ENCODE results near the gene CYB561. TPM values are rescaled to one million over a fixed set of nuclear protein-coding genes. Genes with fewer than 3 reads are reported as not detected.

The CYB561 gene
- total and polyA plus RNA-seq, 9 of the 15 experiments (the other 6 are each of a cell fraction or from before 2014, with no cell fraction given) = 4.0 to 30.8 (median 17.4) TPM

DNA sequence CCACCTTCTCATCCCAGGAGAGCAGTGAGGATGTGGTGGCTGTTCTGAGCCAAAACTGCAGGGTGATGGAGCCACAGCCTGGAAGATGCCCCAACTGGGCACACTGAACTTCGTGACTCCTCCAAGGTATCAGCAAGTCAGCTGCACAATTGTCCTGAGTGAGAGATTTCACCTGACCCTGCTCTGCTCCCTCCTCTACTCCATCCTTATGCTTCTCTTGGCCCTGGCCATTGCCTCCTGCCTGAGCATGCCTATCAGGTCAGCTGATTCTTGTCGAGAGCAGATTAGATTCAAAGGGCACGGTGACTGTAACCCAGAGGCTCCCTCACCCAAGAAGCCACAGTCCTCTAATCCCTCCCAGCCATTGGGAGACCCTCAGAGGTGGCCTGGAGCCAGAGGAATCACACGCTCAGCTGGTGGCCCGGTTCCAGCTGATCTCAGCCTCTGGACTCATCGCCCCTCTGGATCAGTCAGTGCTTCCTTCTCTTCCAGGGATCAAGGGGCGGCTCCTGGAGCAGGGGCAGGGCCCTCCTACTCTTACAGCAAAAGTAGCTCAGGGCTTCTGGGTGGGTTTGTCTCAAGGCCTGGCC lies 7.0 kb upstream of the CYB561 start:
- Histone ChIP-seq H3K4me3 (no peak overlapping the region), H3K27me3 (ENCODE audit: control insufficient read depth in 2 of 2, insufficient read depth in 2 of 2, low read length in 2 of 2) (no peaks in the 10 kb centered on the region), H3K9me1 (ENCODE audit: control insufficient read depth, insufficient read depth, low read length) (no peaks in the 10 kb centered on the region), H3K4me2 (ENCODE audit: insufficient read depth, low read length) (no peak overlapping the region), H2AFZ (ENCODE audit: low read depth, low read length) (no peak overlapping the region), H3K9me3 (replicated peaks; ENCODE audit: control insufficient read depth, insufficient read depth, low read depth, low read length) (no peaks in the 10 kb centered on the region), H3K36me3 (ENCODE audit: control insufficient read depth, insufficient read depth, low read length) (no peaks in the 10 kb centered on the region), H3K9ac (ENCODE audit: insufficient read depth in 1 of 2, low read depth in 2 of 2, low read length in 2 of 2) (peak overlapping the region in 1 of 2 experiments; percentile 73; a peak in 2 of 4 replicates), H3K27ac (ENCODE audit: extremely low read depth, low read depth, low read length) (no peak overlapping the region), H4K20me1 (replicated peaks; ENCODE audit: control insufficient read depth, insufficient read depth, low read length) (no peaks in the 10 kb centered on the region), H3K4me1 (replicated peaks in 1 of 2; ENCODE audit: control insufficient read depth in 2 of 2, insufficient read depth in 2 of 2, low read length in 2 of 2) (peaks cover 12 to 32% of the 10 kb centered on the region in 2 experiments), H3K79me2 (ENCODE audit: control insufficient read depth, insufficient read depth, low read length) (no peaks in the 10 kb centered on the region)
- ChIA-PET POLR2A (interaction anchor here (1.1 kb wide), 1 partner anchor 98 kb away, joined by 3 read pairs; no protein-coding TSS in a partner anchor), CTCF (ENCODE audit: low intra/inter-chr PET ratio) (no interaction called here)
- FAIRE-seq (no peak), DNase-seq (ENCODE audit: extremely low read depth in 1 of 4, low spot score in 3 of 4) (no peak), ATAC-seq (no peak)
- BruUV-seq (replicated peaks) = no TSS peak
- in situ Hi-C loops (cut with MboI) (no loop called here), intact Hi-C loops (cut with micrococcal nuclease) (no loop called here)
- WGBS (ENCODE audit: insufficient coverage, low coverage, missing lambda C conversion rate) = 38% methylated on average over 7 of the region's 7 CpGs
- TF ChIP-seq NRF1 (conservative IDR thresholded peaks at IDR 0.05 in 1 of 2, IDR thresholded peaks at IDR 0.05 in 1 of 2) = peak in 1 of 2 experiments; percentile 52; a peak in 2 of 4 replicates
- no peak for TF ChIP-seq TBP (optimal IDR thresholded peaks at IDR 0.05; ENCODE audit: low read depth, low read length)
- TF ChIP-seq STAG1 (CRISPR knock-in tag; IDR thresholded peaks at IDR 0.05; ENCODE audit: borderline replicate concordance) = no peak
- TF ChIP-seq, protein P1, sequence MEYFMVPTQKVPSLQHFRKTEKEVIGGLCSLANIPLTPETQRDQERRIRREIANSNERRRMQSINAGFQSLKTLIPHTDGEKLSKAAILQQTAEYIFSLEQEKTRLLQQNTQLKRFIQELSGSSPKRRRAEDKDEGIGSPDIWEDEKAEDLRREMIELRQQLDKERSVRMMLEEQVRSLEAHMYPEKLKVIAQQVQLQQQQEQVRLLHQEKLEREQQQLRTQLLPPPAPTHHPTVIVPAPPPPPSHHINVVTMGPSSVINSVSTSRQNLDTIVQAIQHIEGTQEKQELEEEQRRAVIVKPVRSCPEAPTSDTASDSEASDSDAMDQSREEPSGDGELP (CRISPR knock-in tag; IDR thresholded peaks at IDR 0.05; ENCODE audit: borderline replicate concordance) = peak; percentile 16; the same call in 1 of the 2 replicates
- TF ChIP-seq, protein P2, sequence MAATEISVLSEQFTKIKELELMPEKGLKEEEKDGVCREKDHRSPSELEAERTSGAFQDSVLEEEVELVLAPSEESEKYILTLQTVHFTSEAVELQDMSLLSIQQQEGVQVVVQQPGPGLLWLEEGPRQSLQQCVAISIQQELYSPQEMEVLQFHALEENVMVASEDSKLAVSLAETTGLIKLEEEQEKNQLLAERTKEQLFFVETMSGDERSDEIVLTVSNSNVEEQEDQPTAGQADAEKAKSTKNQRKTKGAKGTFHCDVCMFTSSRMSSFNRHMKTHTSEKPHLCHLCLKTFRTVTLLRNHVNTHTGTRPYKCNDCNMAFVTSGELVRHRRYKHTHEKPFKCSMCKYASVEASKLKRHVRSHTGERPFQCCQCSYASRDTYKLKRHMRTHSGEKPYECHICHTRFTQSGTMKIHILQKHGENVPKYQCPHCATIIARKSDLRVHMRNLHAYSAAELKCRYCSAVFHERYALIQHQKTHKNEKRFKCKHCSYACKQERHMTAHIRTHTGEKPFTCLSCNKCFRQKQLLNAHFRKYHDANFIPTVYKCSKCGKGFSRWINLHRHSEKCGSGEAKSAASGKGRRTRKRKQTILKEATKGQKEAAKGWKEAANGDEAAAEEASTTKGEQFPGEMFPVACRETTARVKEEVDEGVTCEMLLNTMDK (IDR thresholded peaks at IDR 0.05; ENCODE audit: borderline replicate concordance, insufficient read depth, low read depth, low read length, poor library complexity, severe bottlenecking) = no peak
- TF ChIP-seq BCOR (IDR thresholded peaks at IDR 0.05) = no peak
